ENCODE data around the gene ABHD2. TPM values are rescaled to one million over a fixed set of nuclear protein-coding genes. Genes with fewer than 3 reads are reported as not detected.

The ABHD2 gene
- total and polyA plus RNA-seq, 2 donors = 5.6 to 13.7 TPM

DNA sequence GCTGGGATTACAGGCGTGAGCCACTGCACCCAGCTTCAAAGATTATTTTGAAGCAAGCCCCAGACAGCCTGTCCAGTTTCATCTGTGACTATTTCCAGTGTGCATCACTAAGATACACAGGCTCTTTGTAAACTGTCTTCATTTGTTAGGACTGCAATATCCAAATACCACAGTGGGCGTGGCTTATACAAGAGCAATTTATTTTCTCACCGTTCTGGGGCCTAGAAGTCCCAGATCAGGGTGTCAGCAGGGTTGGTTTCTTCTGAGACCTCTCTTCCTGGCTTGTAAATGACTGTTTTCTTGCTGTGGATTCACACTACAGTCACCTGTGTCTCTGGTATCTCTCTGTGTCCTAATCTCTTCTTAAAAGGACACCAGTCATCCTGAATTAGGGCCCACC is 73.4 kb downstream of the ABHD2 start:
- Histone ChIP-seq H3K36me3 (ENCODE audit: control insufficient read depth in 2 of 2, insufficient read depth in 2 of 2, low read length in 1 of 2) (peaks cover 10 to 20% of the 10 kb centered on the region in 2 donors), H3K4me3 (ENCODE audit: low read length in 2 of 2) (no peak overlapping the region), H3K27me3 (ENCODE audit: control insufficient read depth in 2 of 2, insufficient read depth in 1 of 2, low read length in 1 of 2) (no peaks in the 10 kb centered on the region), H3K4me1 (ENCODE audit: control insufficient read depth in 2 of 2, insufficient read depth in 2 of 2, low read length in 2 of 2) (no peaks in the 10 kb centered on the region), H3K27ac (ENCODE audit: low read depth in 1 of 2, low read length in 1 of 2) (no peak overlapping the region), H3K9me3 (ENCODE audit: control insufficient read depth in 2 of 2, insufficient read depth in 1 of 2, low read length in 1 of 2) (no peaks in the 10 kb centered on the region)
- DNase-seq (ENCODE audit: low read depth in 6 of 9, low spot score in 9 of 9) = no peak
- WGBS = 94% methylated on average over 3 of the region's 3 CpGs

DNA sequence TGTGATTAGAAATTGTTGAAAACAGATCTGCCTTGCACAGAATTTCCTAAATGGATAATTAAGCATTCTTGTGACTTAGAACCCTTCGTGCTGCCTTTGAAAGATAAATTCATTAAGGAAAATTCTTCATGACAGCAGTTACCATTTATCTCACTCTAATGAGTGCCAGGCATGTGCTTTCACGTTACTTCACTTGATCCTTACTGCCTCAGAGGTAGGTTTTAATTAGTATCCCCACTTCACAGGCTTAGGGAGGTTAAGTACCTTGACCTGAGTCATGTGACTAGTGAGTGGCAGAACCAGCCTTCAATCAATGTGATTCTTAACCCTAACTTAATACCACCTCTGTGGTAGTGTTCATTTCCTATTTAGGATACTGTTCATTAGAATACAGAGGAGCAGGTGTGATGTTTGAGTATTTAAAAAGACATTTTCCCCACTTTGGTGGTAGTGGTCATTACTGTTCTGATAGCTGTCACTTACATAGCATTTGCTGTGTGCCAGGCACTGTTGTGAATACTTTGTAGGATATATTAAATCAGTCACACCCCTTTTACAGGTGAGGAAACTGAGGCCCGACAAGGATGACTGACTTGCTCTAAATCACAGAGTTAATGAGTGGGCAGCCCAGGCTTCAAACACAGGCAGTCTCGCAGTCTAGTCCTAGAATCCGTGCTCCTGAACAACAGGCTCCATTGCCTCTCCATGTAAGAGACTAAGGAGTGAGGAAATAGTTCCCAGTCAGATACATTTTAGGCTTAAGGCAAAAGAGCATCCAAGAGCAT is 75.2 kb downstream of the ABHD2 start:
- WGBS = 97% methylated on average over 5 of the region's 5 CpGs
- H3K4me1 ChIP-seq (ENCODE audit: control insufficient read depth in 2 of 2, insufficient read depth in 2 of 2, low read length in 2 of 2) = peaks cover 0 to 3% of the 10 kb centered on the region in 2 donors
- H3K36me3 ChIP-seq (ENCODE audit: control insufficient read depth in 2 of 2, insufficient read depth in 2 of 2, low read length in 1 of 2) = peaks cover 0 to 12% of the 10 kb centered on the region in 2 donors
- DNase-seq (ENCODE audit: low read depth in 6 of 9, low spot score in 9 of 9) = no peak
- H3K4me3 ChIP-seq (ENCODE audit: low read length in 2 of 2) = no peak overlapping the region
- H3K27ac ChIP-seq (ENCODE audit: low read depth in 1 of 2, low read length in 1 of 2) = no peak overlapping the region
- H3K9me3 ChIP-seq (ENCODE audit: control insufficient read depth in 2 of 2, insufficient read depth in 1 of 2, low read length in 1 of 2) = no peaks in the 10 kb centered on the region
- H3K27me3 ChIP-seq (ENCODE audit: control insufficient read depth in 2 of 2, insufficient read depth in 1 of 2, low read length in 1 of 2) = no peaks in the 10 kb centered on the region

DNA sequence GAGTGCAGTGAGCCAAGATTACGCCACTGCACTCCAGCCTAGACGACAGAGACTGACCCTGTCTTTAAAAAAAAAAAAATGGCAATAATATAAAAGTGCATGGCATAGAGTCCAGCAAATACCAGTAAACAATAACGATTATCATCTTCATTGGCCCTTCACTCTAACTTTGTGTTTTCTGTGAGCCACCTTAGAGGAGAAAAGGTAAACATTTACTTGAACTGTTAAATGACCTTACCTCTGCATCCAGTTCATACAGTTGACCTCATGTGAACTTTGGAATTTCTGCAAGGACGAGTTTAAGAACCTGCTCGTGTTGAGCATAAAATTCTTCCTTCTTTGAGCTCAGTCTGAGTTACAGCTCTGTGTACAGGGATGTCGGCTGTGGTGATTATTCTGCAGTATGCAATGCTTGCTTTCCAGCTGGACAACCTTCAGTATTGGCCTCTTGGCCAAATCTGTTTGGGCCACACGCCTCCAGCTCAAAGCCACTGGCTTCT is 76.5 kb downstream of the ABHD2 start:
- 95% methylated on average over 7 of the region's 7 CpGs for WGBS
- no peak for DNase-seq (ENCODE audit: low read depth in 6 of 9, low spot score in 9 of 9)
- no peak overlapping the region for H3K4me3 ChIP-seq (ENCODE audit: low read length in 2 of 2)
- H3K4me1 ChIP-seq (ENCODE audit: control insufficient read depth in 2 of 2, insufficient read depth in 2 of 2, low read length in 2 of 2) = peaks cover 0 to 3% of the 10 kb centered on the region in 2 donors
- no peaks in the 10 kb centered on the region for H3K9me3 ChIP-seq (ENCODE audit: control insufficient read depth in 2 of 2, insufficient read depth in 1 of 2, low read length in 1 of 2)
- H3K27ac ChIP-seq (ENCODE audit: low read depth in 1 of 2, low read length in 1 of 2) = no peak overlapping the region
- no peaks in the 10 kb centered on the region for H3K27me3 ChIP-seq (ENCODE audit: control insufficient read depth in 2 of 2, insufficient read depth in 1 of 2, low read length in 1 of 2)
- peaks cover 0 to 11% of the 10 kb centered on the region in 2 donors for H3K36me3 ChIP-seq (ENCODE audit: control insufficient read depth in 2 of 2, insufficient read depth in 2 of 2, low read length in 1 of 2)

DNA sequence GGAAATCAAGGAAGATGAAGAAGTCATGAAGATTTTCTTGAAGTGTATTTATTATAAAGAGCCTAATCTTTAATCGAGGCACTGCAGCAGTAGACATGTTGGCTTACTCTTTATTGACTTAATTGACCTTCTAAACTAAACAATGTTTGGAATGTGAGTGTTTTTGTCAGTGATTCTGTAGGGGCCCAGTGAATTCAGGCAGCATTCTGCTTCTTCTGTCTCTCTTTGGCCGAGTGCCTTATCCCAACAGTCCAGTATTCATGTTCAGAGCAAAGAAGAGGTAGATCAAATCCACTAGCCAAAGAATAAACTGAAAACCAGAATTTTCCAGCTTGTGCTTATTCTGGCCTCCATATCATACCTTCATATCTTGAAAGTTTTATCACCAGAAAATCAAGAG is 77.4 kb downstream of the ABHD2 start:
- Histone ChIP-seq H3K27ac (ENCODE audit: low read depth in 1 of 2, low read length in 1 of 2) (no peak overlapping the region), H3K9me3 (ENCODE audit: control insufficient read depth in 2 of 2, insufficient read depth in 1 of 2, low read length in 1 of 2) (no peaks in the 10 kb centered on the region), H3K4me1 (ENCODE audit: control insufficient read depth in 2 of 2, insufficient read depth in 2 of 2, low read length in 2 of 2) (peaks cover 0 to 3% of the 10 kb centered on the region in 2 donors), H3K4me3 (ENCODE audit: low read length in 2 of 2) (no peak overlapping the region), H3K27me3 (ENCODE audit: control insufficient read depth in 2 of 2, insufficient read depth in 1 of 2, low read length in 1 of 2) (no peaks in the 10 kb centered on the region), H3K36me3 (ENCODE audit: control insufficient read depth in 2 of 2, insufficient read depth in 2 of 2, low read length in 1 of 2) (peaks cover 0 to 11% of the 10 kb centered on the region in 2 donors)
- WGBS = 94% methylated on average over 2 of the region's 2 CpGs
- DNase-seq (ENCODE audit: low read depth in 6 of 9, low spot score in 9 of 9) = no peak

DNA sequence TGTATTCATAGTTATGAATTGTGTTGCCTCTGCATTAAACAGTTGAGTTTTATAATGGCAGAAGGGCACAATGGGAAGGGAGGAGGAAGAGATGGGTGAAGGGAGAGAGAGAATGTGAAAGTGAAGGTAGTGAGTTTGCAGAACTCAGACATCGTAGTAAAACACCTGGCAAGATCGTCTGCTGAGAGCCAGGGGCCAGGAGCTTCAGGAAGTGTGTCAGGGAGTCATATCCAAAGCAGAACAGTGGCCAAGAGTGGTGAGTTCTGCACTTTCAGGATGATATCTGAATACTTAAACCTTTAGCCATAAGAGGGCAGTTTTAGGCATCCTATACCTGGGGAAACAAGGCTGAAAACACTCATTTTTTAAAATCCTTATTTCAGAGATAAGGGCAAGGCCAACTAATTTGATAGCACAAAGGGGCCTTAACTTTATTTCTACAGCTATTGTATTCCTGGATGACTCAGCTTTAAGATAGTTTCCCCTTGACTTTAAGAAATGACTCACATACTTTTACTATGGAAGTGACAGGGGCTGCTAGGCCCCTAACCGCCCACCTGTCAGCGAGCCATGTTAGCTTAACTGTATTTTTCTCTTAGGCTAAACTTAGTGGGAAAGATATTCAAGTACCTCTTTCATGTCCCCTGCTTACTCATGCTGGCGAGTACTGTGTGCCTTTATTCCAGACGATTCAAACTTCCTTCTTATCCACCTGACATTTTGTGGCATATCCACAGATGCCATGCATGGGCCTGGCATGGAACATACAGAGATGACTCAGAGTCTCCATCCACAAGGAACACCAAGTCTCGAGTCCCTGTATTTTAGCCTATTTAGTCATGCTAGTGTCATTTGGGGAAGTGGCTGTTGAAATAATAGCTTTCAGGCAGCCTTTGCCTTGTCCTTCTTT is 79.3 kb downstream of the ABHD2 start:
- H3K4me1 ChIP-seq (ENCODE audit: control insufficient read depth in 2 of 2, insufficient read depth in 2 of 2, low read length in 2 of 2) = peaks cover 0 to 3% of the 10 kb centered on the region in 2 donors
- no peak for DNase-seq (ENCODE audit: low read depth in 6 of 9, low spot score in 9 of 9)
- no peaks in the 10 kb centered on the region for H3K9me3 ChIP-seq (ENCODE audit: control insufficient read depth in 2 of 2, insufficient read depth in 1 of 2, low read length in 1 of 2)
- H3K27me3 ChIP-seq (ENCODE audit: control insufficient read depth in 2 of 2, insufficient read depth in 1 of 2, low read length in 1 of 2) = no peaks in the 10 kb centered on the region
- H3K4me3 ChIP-seq (ENCODE audit: low read length in 2 of 2) = no peak overlapping the region
- 28% methylated on average over 7 of the region's 7 CpGs for WGBS
- peak overlapping the region in 1 of 2 donors; percentile 19 for H3K27ac ChIP-seq (ENCODE audit: low read depth in 1 of 2, low read length in 1 of 2)
- H3K36me3 ChIP-seq (ENCODE audit: control insufficient read depth in 2 of 2, insufficient read depth in 2 of 2, low read length in 1 of 2) = peaks cover 0 to 8% of the 10 kb centered on the region in 2 donors

DNA sequence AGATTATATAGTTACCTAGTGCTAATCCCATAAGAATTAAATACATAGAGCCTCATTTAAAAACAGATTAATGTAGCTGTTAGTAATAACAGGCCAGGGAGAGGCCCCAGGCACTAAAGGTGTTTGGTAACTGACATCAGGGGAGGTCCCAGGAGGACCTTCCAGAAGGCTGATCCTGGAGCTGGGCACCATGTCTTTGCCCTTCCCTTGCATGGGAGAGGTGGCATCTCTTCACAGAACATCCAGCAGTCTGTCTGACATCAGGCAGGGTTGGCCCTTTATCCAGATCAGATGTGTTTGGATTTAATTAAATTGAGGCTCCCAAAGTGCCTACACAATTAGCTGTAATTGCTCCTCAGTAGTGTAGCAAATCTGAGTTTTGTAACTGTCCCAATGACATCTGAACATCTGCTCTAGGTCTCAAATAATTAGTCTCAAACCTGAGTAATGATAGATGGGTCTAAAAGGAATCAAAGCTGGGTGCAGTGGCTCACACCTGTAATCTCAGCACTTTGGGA is 80.1 kb downstream of the ABHD2 start:
- H3K27ac ChIP-seq (ENCODE audit: low read depth in 1 of 2, low read length in 1 of 2) = no peak overlapping the region
- peaks cover 0 to 3% of the 10 kb centered on the region in 2 donors for H3K4me1 ChIP-seq (ENCODE audit: control insufficient read depth in 2 of 2, insufficient read depth in 2 of 2, low read length in 2 of 2)
- no peak overlapping the region for H3K4me3 ChIP-seq (ENCODE audit: low read length in 2 of 2)
- no peak for DNase-seq (ENCODE audit: low read depth in 6 of 9, low spot score in 9 of 9)
- no peaks in the 10 kb centered on the region for H3K27me3 ChIP-seq (ENCODE audit: control insufficient read depth in 2 of 2, insufficient read depth in 1 of 2, low read length in 1 of 2)
- no peaks in the 10 kb centered on the region for H3K9me3 ChIP-seq (ENCODE audit: control insufficient read depth in 2 of 2, insufficient read depth in 1 of 2, low read length in 1 of 2)
- peaks cover 2 to 7% of the 10 kb centered on the region in 2 donors for H3K36me3 ChIP-seq (ENCODE audit: control insufficient read depth in 2 of 2, insufficient read depth in 2 of 2, low read length in 1 of 2)

DNA sequence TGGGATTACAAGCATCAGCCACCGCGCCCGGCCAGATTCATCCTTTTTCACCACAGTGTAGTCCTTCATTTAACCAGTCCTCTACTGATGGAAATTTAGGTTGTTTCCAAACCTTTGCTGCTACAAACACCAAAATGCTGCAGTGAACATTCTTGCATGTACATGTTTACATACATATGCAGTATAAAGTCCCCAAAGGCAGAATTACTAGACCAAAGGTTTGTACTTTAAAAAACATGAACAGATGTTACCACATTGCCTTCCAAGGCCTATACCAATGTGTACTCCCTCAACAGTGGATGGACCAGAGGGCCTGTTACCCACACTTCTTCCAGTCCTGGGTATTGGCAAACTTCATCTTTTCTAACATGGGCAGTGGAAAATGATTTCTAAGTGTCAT is 82.1 kb downstream of the ABHD2 start:
- Histone ChIP-seq H3K4me1 (ENCODE audit: control insufficient read depth in 2 of 2, insufficient read depth in 2 of 2, low read length in 2 of 2) (peaks cover 0 to 3% of the 10 kb centered on the region in 2 donors), H3K27me3 (ENCODE audit: control insufficient read depth in 2 of 2, insufficient read depth in 1 of 2, low read length in 1 of 2) (no peaks in the 10 kb centered on the region), H3K27ac (ENCODE audit: low read depth in 1 of 2, low read length in 1 of 2) (no peak overlapping the region), H3K36me3 (ENCODE audit: control insufficient read depth in 2 of 2, insufficient read depth in 2 of 2, low read length in 1 of 2) (peaks cover 0 to 2% of the 10 kb centered on the region in 2 donors), H3K4me3 (ENCODE audit: low read length in 2 of 2) (no peak overlapping the region), H3K9me3 (ENCODE audit: control insufficient read depth in 2 of 2, insufficient read depth in 1 of 2, low read length in 1 of 2) (no peaks in the 10 kb centered on the region)
- DNase-seq (ENCODE audit: low read depth in 6 of 9, low spot score in 9 of 9) = no peak
- WGBS = 100% methylated on average over 3 of the region's 3 CpGs

DNA sequence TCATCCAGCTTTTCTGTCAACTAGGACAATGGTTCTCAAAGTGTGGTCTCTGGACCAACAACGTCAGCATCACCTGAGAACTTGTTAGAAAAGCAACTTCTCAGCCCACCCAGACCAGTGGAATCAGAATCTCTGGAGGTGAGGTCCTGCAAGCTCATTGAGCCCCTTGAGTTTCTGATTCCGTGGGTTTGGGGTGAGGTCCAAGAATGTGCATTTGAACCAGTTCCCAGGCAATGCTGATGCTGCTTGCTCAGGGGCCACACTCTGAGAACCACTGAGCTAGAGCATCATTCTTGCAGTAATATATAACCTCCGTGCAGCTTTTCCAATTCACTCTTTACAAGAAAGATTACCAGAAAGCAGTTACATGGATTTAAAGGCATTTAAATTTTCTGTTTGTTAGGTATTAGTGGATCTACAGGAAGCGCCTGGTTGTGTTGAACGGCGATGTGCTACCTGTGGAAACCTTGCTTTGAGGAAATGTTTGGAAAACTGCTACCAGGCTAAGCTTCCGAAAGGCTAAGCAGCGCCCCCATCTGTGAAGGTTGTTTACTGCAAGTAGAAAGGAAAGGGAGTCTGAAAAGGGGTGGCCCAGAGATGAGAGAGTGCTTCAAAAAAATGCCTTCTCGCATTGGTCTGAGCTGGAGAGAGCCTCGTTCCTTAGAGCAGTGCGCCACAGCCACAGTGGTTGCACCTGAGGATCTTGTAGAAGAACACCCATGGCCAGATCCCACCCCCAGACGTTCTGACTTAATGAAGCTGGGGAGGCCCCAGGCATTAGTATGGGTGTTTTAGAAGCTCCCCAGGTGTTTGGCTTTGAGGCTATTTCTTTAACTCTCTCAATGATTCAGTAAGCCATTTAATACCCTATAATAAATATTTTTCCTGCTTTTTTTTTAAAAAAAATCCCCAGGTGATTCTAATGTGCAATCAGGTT is 83.1 kb downstream of the ABHD2 start:
- Histone ChIP-seq H3K27me3 (ENCODE audit: control insufficient read depth in 2 of 2, insufficient read depth in 1 of 2, low read length in 1 of 2) (no peaks in the 10 kb centered on the region), H3K36me3 (ENCODE audit: control insufficient read depth in 2 of 2, insufficient read depth in 2 of 2, low read length in 1 of 2) (peaks cover 4 to 8% of the 10 kb centered on the region in 2 donors), H3K4me1 (ENCODE audit: control insufficient read depth in 2 of 2, insufficient read depth in 2 of 2, low read length in 2 of 2) (peaks cover 0 to 3% of the 10 kb centered on the region in 2 donors), H3K4me3 (ENCODE audit: low read length in 2 of 2) (no peak overlapping the region), H3K27ac (ENCODE audit: low read depth in 1 of 2, low read length in 1 of 2) (no peak overlapping the region), H3K9me3 (ENCODE audit: control insufficient read depth in 2 of 2, insufficient read depth in 1 of 2, low read length in 1 of 2) (no peaks in the 10 kb centered on the region)
- 82% methylated on average over 12 of the region's 12 CpGs for WGBS
- peak in 2 of 9 donors; percentile 20 to 32 for DNase-seq (ENCODE audit: low read depth in 6 of 9, low spot score in 9 of 9)
